ENCODE results near the gene TMEM164.

Gene TMEM164

GRCh38 chrX:110056419-110056818, 53.5 kb downstream of the TMEM164 start:
- no peak for DNase-seq
- in situ Hi-C loops (cut with MboI; ENCODE audit: low pct_unique_long_range_greater_than_20kb, low sequenced_read_pairs): no loop called here

- in situ Hi-C loops (cut with MboI; ENCODE audit: low pct_unique_long_range_greater_than_20kb, low sequenced_read_pairs): no loop called here
- DNase-seq: no peak
These were observed 56.5 kb downstream of the TMEM164 start for GRCh38 chrX:110059410-110059809.

DNA sequence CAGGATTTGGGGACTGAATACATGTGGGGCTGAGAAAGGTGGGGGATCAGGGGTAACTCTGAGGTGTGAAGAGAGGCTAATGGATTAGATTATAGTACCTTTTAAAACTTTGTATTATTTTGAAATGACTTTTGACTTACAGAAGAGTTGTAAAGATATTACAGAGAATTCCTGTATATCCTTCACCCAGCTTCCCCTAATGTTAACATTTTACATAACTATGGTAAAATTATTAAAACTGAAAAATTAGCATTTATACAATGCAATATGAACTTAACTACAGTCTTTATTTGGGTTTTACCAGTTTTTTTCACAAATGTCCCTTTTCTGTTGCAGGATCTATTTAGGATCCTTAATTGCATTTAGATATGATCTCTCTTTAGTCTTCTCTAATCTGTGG, 57.4 kb downstream of the TMEM164 start:
- in situ Hi-C loops (cut with MboI; ENCODE audit: low pct_unique_long_range_greater_than_20kb, low sequenced_read_pairs): no loop called here

DNA sequence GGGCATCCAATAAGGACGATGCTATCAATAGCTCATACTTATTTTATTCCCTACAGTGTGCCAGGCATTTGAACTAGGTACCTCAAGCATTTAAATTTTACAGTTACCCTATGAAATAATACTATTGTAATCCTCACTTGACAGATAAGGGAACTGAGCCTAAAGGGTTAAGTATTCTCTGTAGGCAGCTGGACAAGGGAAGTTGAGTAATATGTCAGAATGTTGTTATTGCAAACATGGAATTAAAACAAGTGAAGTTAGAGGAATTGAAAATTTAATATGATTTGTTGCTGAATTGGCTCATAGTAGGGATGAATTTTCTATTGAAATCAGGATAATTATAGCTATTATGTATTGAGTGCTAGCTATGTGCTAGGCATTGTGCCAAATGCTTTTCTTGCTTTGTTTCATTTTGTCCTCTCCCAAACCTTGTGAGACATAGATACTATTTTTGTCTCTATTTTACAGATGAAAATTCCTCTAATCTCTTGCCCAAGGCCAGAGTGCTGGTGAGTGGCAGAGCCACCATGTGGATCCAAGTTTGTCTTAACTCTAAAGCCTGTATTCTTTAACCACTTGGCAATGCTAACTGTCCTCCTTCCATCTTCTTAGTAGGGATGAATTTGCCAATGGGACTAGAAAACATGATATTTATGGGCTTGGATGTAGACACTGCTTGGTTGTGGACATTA, 58.1 kb downstream of the TMEM164 start:
- DNase-seq: no peak
- in situ Hi-C loops (cut with MboI; ENCODE audit: low pct_unique_long_range_greater_than_20kb, low sequenced_read_pairs): no loop called here

More for the DNA sequence above, 57.4 kb downstream of the TMEM164 start:
- no peak for DNase-seq

DNA sequence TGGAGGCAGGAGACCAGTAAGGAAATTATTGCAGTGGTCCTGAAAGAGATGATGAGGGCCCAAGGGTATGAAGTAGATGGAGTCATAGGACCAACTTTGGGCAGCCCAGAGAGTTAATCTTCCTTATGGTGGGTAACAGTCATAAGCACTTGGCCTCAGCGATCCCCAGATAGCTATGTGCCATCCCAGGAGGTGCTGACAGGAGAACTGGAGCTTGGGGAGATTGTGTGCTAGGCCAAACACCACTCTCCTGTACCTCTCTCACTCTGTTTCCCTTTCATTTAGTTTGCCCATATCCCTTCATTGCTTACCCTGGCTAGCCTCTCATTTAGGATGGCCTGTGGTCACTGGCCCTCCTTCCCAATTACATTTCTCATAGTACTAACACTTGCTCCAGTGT, 60.0 kb downstream of the TMEM164 start:
- in situ Hi-C loops (cut with MboI; ENCODE audit: low pct_unique_long_range_greater_than_20kb, low sequenced_read_pairs): no loop called here
- DNase-seq: no peak

DNA sequence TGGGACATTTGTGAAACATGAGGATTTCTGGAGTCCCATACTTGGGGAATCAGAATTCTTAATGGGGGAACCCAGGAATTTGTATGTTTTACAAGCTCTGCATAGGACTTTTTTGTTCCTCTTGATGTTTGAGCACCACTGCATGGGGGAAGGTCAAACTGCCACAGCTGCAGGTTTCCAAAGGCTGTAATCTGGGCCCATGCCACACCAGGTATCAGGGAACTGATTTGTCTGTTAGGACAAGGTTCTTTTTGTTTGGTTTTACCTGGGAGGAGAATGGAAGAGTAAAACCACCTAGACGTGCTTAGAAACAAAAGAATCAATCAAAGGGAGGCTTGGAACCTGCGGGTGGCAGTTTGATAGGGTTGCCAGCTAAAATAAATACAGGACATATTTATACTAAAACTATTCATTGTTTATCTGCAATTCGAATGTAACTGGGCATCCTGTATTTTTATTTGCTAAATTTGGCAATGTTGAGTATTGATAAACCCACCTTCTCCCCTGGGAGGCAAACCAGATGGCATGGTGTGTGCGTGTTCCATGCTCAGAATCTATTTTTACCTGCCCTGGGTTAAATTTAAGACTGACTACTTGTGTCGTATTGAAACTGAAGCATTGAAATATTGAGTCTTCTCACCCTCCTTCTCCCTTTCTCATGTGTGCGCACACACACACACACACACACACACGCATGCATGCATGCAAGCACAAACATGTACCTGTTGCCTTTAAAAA, 63.7 kb downstream of the TMEM164 start:
- no peak for DNase-seq
- in situ Hi-C loops (cut with MboI; ENCODE audit: low pct_unique_long_range_greater_than_20kb, low sequenced_read_pairs): no loop called here

- in situ Hi-C loops (cut with MboI; ENCODE audit: low pct_unique_long_range_greater_than_20kb, low sequenced_read_pairs): no loop called here
- no peak for DNase-seq
These were observed 68.1 kb downstream of the TMEM164 start for GRCh38 chrX:110070970-110071369.

- in situ Hi-C loops (cut with MboI; ENCODE audit: low pct_unique_long_range_greater_than_20kb, low sequenced_read_pairs): no loop called here
- DNase-seq: no peak
These were observed 78.4 kb downstream of the TMEM164 start for GRCh38 chrX:110081320-110081719.

DNA sequence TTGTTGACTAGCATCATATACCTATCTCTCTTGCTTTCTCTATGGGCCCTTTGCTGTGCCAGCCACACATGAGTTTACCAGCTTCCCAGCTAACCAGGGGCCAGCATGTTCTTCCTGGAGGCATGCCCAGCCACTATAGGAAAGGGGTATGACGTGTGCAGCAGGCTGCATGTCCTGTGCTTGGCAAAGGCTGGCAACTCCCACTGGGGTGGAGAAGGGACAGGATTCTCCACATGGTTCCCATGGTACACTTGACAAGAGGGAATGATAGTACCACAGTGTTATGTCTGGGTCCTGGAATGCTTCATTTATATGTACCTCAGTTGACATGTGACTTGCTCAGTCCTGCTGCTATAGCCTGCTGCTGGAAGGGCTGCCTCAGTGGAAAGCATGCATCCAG, 78.8 kb downstream of the TMEM164 start:
- DNase-seq: no peak
- in situ Hi-C loops (cut with MboI; ENCODE audit: low pct_unique_long_range_greater_than_20kb, low sequenced_read_pairs): no loop called here

GRCh38 chrX:110082161-110082560, 79.2 kb downstream of the TMEM164 start:
- no peak for DNase-seq
- in situ Hi-C loops (cut with MboI; ENCODE audit: low pct_unique_long_range_greater_than_20kb, low sequenced_read_pairs): no loop called here

- no peak for DNase-seq
- in situ Hi-C loops (cut with MboI; ENCODE audit: low pct_unique_long_range_greater_than_20kb, low sequenced_read_pairs): no loop called here
These were observed 83.4 kb downstream of the TMEM164 start for GRCh38 chrX:110086162-110086915.

DNA sequence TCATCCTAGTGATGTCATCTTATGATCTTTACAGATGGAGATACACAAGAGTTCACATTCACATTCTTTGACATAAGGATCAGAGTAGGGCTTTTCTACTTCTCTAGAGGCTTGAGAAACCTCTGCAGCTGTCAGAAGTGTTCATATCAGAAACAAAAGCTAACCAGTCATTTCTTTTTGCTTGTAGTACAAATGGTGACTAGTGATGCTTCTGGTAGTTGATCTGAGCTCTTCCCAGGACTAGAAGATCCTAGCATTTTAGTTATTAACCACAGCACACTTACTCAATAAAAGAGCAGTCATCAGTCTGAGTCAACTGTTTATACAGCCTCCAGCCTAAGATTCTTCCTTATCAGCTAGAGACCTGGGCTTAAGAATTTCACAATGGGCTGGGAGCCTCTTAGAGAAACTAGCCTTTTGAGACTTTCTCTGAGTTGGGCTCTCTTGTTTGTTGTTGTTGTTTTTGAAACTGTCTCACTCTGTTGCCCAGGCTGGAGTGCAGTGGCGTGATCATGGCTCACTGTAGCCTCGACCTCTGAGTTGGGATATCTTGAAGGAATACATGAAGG, 84.1 kb downstream of the TMEM164 start:
- no peak for DNase-seq
- in situ Hi-C loops (cut with MboI; ENCODE audit: low pct_unique_long_range_greater_than_20kb, low sequenced_read_pairs): no loop called here

DNA sequence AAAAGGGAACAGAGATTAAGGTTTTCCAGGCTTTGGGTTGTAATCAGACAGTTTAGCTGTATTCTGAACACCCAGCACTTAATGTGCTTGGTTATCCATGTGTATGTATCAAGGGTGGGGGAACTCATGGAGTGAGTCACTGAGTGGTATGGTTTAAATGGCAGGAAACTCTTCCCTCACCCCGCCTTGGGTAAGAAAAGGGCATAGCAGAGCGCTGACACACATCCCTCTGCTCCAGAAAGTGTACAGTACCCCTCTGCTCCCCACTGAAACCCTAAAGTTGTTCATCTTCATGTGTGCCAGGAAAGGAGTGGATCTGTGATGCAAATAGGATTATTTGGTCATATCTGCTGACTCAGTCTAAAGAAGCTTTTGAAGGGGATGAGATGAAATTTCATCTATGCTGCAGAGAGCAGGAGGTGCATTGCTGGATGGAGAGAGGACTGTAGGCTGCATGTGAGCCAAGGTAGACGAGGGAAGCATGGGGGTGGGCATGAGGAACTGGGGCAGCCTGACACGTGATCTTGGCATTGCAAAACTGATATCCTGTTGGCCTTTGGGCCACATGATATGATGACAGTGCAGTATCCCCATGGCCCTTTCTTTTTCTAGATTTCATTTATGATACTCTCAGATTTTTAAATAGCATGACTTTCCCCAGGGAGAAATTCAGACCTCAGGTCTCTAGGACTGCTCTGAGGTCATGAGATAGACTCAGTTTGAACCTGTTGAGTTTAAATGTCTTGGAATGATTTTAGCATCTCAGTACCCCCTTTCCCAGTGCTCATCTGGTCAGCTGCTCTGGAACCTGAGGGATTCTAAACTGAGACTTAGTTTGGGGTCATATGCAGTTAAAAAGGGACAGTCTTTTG, 84.8 kb downstream of the TMEM164 start:
- DNase-seq: peak; percentile 47
- in situ Hi-C loops (cut with MboI; ENCODE audit: low pct_unique_long_range_greater_than_20kb, low sequenced_read_pairs): no loop called here

DNA sequence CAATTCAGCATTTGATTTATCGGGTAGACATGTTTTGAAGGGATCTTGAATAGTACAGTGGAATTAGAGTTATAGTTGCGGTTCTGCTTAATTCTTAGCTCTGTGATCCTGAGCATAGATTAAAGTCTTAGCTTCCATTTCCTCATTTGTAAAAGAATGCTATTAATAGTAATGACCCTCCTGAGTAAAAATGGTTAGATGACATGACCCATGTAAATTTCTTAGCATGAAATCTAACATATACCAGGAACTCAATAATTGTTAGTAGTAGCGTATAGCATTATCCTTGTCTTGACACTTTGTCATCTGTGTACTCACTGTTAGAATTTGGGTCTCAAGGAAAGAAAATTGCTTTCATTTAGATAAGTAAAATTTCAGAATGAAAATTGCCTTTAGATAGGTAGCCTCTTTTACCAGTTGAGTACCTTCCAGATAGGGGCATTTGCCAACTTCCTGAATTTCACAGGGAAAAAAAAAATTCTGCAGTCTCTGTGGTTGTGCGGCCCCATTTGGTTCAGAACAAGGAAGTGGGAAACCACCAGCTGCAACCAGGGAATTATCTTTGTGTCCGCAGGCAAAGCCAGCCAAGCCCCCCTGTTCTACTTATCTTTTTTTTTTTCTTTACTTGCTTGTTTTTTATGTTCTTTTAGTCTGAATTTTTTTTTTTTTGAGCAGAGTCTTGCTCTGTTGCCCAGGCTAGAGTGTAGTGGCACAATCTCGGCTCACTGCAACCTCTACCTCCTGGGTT, 86.9 kb downstream of the TMEM164 start:
- in situ Hi-C loops (cut with MboI; ENCODE audit: low pct_unique_long_range_greater_than_20kb, low sequenced_read_pairs): no loop called here

GRCh38 chrX:110097920-110098319, 95.0 kb downstream of the TMEM164 start:
- in situ Hi-C loops (cut with MboI; ENCODE audit: low pct_unique_long_range_greater_than_20kb, low sequenced_read_pairs): no loop called here
- no peak for DNase-seq

More for the DNA sequence above, 86.9 kb downstream of the TMEM164 start:
- peak; percentile 91 for DNase-seq

- in situ Hi-C loops (cut with MboI; ENCODE audit: low pct_unique_long_range_greater_than_20kb, low sequenced_read_pairs): no loop called here
- DNase-seq: no peak
These were observed 100.4 kb downstream of the TMEM164 start for GRCh38 chrX:110103344-110103743.

DNA sequence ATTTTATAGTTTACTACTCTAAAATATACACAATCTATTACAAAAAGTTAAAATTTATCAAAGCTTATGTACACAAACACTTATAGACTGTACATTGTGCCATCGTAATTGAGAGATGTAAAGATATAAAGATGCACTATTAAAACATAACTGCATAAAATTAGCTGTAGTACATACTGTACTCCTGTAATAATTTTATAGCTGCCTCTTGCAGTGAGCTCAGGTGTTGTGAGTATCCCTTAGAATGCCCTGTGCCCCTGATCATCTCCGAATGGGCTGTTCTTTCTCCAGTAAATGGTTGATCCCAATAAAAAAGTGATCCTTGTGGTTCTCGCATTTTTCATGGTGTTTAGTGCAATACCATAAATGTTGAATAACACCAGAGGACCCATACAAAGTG, 101.2 kb downstream of the TMEM164 start:
- DNase-seq: no peak
- in situ Hi-C loops (cut with MboI; ENCODE audit: low pct_unique_long_range_greater_than_20kb, low sequenced_read_pairs): no loop called here

GRCh38 chrX:110108381-110108821, 105.5 kb downstream of the TMEM164 start:
- peak; percentile 85 for DNase-seq
- in situ Hi-C loops (cut with MboI; ENCODE audit: low pct_unique_long_range_greater_than_20kb, low sequenced_read_pairs): no loop called here

Data from KBM-7 (cell line).